ENCODE measurements around the gene ULBP1.
"Not testable (repeated sequence)": the region's sequence is repeated elsewhere in the genome, so short reads cannot be mapped to it uniquely, and the experiment has no call there.

GRCh38 chr6:149922091-149922490 lies 41.7 kb upstream of the ULBP1 start:
- TF ChIP-seq CTCF, POLR2A, POLR2AphosphoS5, EP300 (IDR thresholded peaks at IDR 0.05): not testable (repeated sequence)
